Measurements from ENCODE around the gene SPEG.

- TF ChIP-seq CTCF (IDR thresholded peaks at IDR 0.05): no peak
- no peak for TF ChIP-seq POLR2A (IDR thresholded peaks at IDR 0.05)
- no peak for TF ChIP-seq POLR2AphosphoS5 (IDR thresholded peaks at IDR 0.05)
These were observed 109.9 kb downstream of the SPEG start for GRCh38 chr2:219544567-219544966.

All from upper lobe of left lung (tissue), 4 donors.